Activated naive CD8-positive, alpha-beta T cell treated with anti-CD3 and anti-CD28 coated beads, Interleukin-2, amount 10 ng/mL, durations not matched to agents 7 days and 5 days (primary cell): Measurements from ENCODE around the gene TTC39B. TPM values are rescaled to one million over a fixed set of nuclear protein-coding genes. Genes with fewer than 3 reads are reported as not detected.
A peak's percentile ranks its signal among the peaks of the same experiment; 100 is the strongest.
"Not testable (repeated sequence)": the region's sequence is repeated elsewhere in the genome, so short reads cannot be mapped to it uniquely, and the experiment has no call there.

ENCODE experiments used
- ATAC-seq: fragments of 150-1000 bp; cut with Tn5 transposase; one replicate; pipeline ENCODE4 v1.10.0; 2021; ENCODE audit warnings: low read depth, moderate library complexity
- POLR2A ChIA-PET: fragments of 350-600 bp; sonication (Branson Sonifier 250); formaldehyde crosslinking; loops from one replicate; lab custom pipeline; 2021; ENCODE audit warnings: antibody characterized with exemption; lab: Charles Lee
- DNase-seq: peaks from one replicate; pipeline ENCODE4 v3.0.0; 2021
- H3K27ac Mint-ChIP-seq: one replicate; pipeline ENCODE4 v1.8.0; 2022; ENCODE audit warnings: mild to moderate bottlenecking, mixed read lengths
- H3K27me3 Mint-ChIP-seq: one replicate; pipeline ENCODE4 v1.8.0; 2022; ENCODE audit warnings: mild to moderate bottlenecking, moderate library complexity, mixed read lengths
- H3K36me3 Mint-ChIP-seq: one replicate; pipeline ENCODE4 v1.8.0; 2021; ENCODE audit warnings: mild to moderate bottlenecking, mixed read lengths
- H3K4me1 Mint-ChIP-seq: one replicate; pipeline ENCODE4 v1.8.0; 2021; ENCODE audit warnings: mixed read lengths
- H3K4me3 Mint-ChIP-seq: one replicate; pipeline ENCODE4 v1.8.0; 2022; ENCODE audit warnings: mild to moderate bottlenecking, moderate library complexity, mixed read lengths
- H3K9me3 Mint-ChIP-seq: one replicate; pipeline ENCODE4 v1.8.0; 2021; ENCODE audit warnings: mixed read lengths
- total RNA-seq, 2 experiments: library from RNA; stranded (reverse); gene quantifications; one replicate each; pipeline ENCODE4 v1.2.3, GENCODE V29; 2021

TTC39B gene
- total RNA-seq = 10 to 100 TPM; 33.6 to 35.2 TPM

DNA sequence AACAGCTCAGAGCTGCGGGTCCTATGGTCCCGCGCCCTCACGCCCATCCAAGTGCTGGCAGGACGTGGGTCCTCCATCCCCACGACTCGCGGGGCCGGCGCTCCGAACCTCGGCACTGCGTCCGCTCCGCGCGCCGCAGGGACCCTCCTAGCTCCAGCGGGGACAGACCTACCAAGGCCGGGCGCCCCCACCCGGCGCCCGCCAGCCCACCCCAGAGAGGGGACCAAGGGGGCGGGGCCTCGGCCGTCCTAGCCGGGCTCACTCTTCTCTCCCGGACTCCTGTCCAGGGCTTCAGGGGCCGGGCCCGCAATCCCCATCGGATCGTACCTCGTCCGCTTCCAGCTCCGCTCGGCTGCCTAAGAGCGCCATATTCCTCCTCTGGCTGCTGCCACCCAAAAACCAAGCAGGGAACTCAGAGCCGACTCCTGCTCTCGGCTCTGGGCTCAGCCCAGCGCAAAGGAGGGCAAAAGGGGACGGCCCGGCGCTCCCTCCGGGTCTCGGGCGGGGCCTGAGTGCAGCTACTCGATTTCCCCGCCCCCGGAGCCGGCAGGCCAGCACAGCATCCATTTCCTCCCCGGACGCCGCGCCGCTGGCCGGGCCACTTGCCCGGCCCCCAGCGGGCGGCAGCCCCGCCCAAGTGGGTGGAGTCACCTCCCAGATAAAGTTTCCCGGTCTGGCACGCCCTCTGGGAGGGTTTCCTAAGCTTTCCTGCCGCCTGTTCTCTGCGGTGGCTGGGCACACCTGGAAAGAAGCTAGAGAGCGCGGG is at the start of gene TTC39B:
Gene TTC39B (minus strand): TSS at position 460 of the 766 bp plus-strand sequence. CDS start 91 bp downstream, at position 369.
- Mint-ChIP-seq H3K9me3 (no peaks in the 10 kb centered on the region), H3K36me3 (peaks cover 10% of the 10 kb centered on the region), H3K4me3 (peak within 1 kb of the TSS; percentile 99), H3K27me3 (no peaks in the 10 kb centered on the region), H3K27ac (peak within 1 kb of the TSS; percentile 99), H3K4me1 (peaks cover 46% of the 10 kb centered on the region)
- ATAC-seq (peak; percentile 89), DNase-seq (peak; percentile 89)
- POLR2A ChIA-PET = interaction anchor here (1.3 to 4.7 kb wide), 3 partner anchors 11 to 204 kb away, joined by 5 to 79 read pairs (median 5); partner anchors contain the start of genes PSIP1 and SNAPC3

- Mint-ChIP-seq H3K27me3 (no peaks in the 10 kb centered on the region), H3K9me3 (no peaks in the 10 kb centered on the region), H3K4me3 (no peak overlapping the region), H3K27ac (no peak overlapping the region), H3K4me1 (peaks cover 20% of the 10 kb centered on the region), H3K36me3 (no peaks in the 10 kb centered on the region)
- no peak for DNase-seq
- POLR2A ChIA-PET = interaction anchor here (0.7 kb wide), 1 partner anchor 492 kb away, joined by 3 read pairs; no protein-coding TSS in a partner anchor
- ATAC-seq = no peak
Measured at GRCh38 chr9:15355669-15356068, 48.7 kb upstream of the TTC39B start.

DNA sequence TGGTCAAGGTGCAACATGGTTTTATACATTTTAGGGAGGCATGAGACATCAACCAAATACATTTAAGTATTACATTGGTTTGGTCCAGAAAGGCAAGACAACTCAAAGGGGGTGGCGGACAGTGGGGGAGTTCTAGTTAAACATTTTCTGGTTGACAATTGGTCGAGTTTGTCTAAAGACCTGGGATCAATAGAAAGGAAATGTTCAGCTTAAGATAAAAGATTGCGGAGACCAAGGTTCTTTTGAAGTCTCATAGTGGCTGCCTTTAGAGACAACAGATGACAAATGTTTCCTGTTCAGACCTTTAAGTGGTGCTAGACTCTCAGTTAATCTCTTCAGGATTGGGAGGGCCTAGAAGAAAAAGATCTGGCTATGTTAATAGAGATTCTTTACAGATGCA is 47.7 kb upstream of the TTC39B start:
- H3K36me3 Mint-ChIP-seq = no peaks in the 10 kb centered on the region
- no peaks in the 10 kb centered on the region for H3K9me3 Mint-ChIP-seq
- H3K4me3 Mint-ChIP-seq = peak overlapping the region; percentile 38
- POLR2A ChIA-PET = interaction anchor here (0.8 kb wide), 1 partner anchor 68 kb away, joined by 3 read pairs; the partner anchor contains the start of gene SNAPC3
- H3K27ac Mint-ChIP-seq = peak overlapping the region; percentile 70
- DNase-seq = no peak
- H3K4me1 Mint-ChIP-seq = peaks cover 22% of the 10 kb centered on the region
- H3K27me3 Mint-ChIP-seq = no peaks in the 10 kb centered on the region
- ATAC-seq = peak; percentile 43

- DNase-seq (no peak), ATAC-seq (no peak)
- POLR2A ChIA-PET = no interaction called here
- Mint-ChIP-seq H3K27me3 (no peaks in the 10 kb centered on the region), H3K36me3 (no peaks in the 10 kb centered on the region), H3K27ac (peak overlapping the region; percentile 14), H3K9me3 (no peaks in the 10 kb centered on the region), H3K4me3 (no peak overlapping the region), H3K4me1 (peaks cover 22% of the 10 kb centered on the region)
Measured at GRCh38 chr9:15353892-15354291, 46.9 kb upstream of the TTC39B start.

- no peaks in the 10 kb centered on the region for H3K27me3 Mint-ChIP-seq
- H3K9me3 Mint-ChIP-seq = no peaks in the 10 kb centered on the region
- ATAC-seq (no peak), DNase-seq (no peak)
- no peaks in the 10 kb centered on the region for H3K36me3 Mint-ChIP-seq
- peaks cover 22% of the 10 kb centered on the region for H3K4me1 Mint-ChIP-seq
- H3K27ac Mint-ChIP-seq = no peak overlapping the region
- no peak overlapping the region for H3K4me3 Mint-ChIP-seq
- POLR2A ChIA-PET = interaction anchor here (1.3 kb wide), 1 partner anchor 30 kb away, joined by 3 read pairs; no protein-coding TSS in a partner anchor
Measured at GRCh38 chr9:15352306-15352705, 45.3 kb upstream of the TTC39B start.

- no peak for DNase-seq
- POLR2A ChIA-PET = interaction anchor here (0.6 to 0.7 kb wide), 3 partner anchors 16 to 371 kb away, joined by 3 to 8 read pairs (median 4); partner anchors contain the start of gene PSIP1
- no peaks in the 10 kb centered on the region for H3K9me3 Mint-ChIP-seq
- H3K36me3 Mint-ChIP-seq = no peaks in the 10 kb centered on the region
- no peak for ATAC-seq
- no peak overlapping the region for H3K4me3 Mint-ChIP-seq
- H3K27ac Mint-ChIP-seq = no peak overlapping the region
- H3K4me1 Mint-ChIP-seq = peaks cover 18% of the 10 kb centered on the region
- H3K27me3 Mint-ChIP-seq = no peaks in the 10 kb centered on the region
Measured at GRCh38 chr9:15349892-15350761, 43.1 kb upstream of the TTC39B start.

DNA sequence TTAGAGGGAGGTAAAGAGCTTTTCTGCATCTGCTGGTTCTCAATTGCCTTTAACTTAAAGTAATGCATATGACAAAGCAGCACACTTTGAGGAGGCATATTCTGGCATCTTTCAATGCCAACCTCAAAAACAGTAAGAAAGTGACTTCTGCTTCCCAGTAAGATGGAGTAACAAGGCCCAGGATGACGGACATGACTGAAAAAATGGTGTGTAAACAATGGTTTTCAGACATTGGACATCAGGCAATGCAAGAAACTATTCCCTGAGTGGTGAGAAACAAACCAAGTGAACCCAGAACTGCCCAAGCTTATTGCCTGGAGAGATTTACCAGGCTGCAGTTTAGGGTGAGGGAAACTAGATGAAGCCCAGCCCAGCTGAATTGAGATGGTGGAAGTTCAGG is 39.8 kb upstream of the TTC39B start:
- DNase-seq (no peak), ATAC-seq (no peak)
- H3K27me3 Mint-ChIP-seq = no peaks in the 10 kb centered on the region
- H3K27ac Mint-ChIP-seq = no peak overlapping the region
- H3K9me3 Mint-ChIP-seq = peaks cover 3% of the 10 kb centered on the region
- peaks cover 7% of the 10 kb centered on the region for H3K4me1 Mint-ChIP-seq
- no peak overlapping the region for H3K4me3 Mint-ChIP-seq
- no peaks in the 10 kb centered on the region for H3K36me3 Mint-ChIP-seq
- POLR2A ChIA-PET = no interaction called here

DNA sequence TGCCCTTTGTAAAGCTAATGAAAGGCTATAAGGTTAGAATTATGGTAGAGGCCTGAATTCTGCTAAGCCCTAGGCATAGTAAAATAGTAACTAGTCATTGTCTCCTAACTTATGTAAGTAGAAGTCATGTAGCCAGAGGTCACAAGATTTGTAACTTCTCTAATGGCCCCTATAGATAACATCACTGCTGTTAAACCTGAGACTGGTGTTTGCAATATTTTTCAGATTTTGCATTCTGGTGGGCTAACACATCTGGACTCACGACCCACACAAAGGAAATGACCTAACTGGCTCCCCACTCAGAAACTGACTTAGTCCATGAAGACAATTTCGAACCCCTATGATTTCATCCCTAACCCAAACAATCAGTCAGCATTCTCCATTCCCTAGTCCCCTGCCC is 37.2 kb upstream of the TTC39B start:
- Mint-ChIP-seq H3K4me1 (no peaks in the 10 kb centered on the region), H3K9me3 (peaks cover 5% of the 10 kb centered on the region), H3K36me3 (no peaks in the 10 kb centered on the region), H3K27ac (no peak overlapping the region), H3K27me3 (peaks cover 4% of the 10 kb centered on the region), H3K4me3 (no peak overlapping the region)
- POLR2A ChIA-PET = no interaction called here
- DNase-seq (no peak), ATAC-seq (no peak)

DNA sequence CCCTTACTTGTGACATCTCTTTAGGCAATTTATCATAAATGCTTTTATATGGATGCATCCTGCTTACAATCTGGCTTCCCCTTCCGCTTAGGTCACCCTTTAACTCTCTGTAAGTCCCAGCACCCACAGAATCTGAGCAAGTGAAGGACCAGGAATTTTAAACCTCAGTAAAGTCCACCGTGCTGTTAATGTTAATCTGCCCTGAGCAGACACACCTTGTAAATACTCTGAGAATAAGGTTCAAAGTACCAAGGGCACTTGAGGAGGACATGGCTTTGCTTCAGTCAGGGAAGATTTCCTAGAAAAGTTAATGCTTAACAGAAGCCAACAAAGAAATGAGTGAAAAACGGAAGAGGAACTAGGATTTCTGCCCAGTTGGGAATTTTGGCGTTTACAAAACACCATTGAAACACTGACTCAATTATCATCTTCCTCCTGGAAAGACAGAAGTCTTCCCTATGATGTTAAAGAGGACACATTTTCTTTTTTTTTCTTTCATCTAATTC is 26.4 kb upstream of the TTC39B start:
- Mint-ChIP-seq H3K9me3 (no peaks in the 10 kb centered on the region), H3K36me3 (no peaks in the 10 kb centered on the region), H3K27me3 (no peaks in the 10 kb centered on the region), H3K4me1 (no peaks in the 10 kb centered on the region), H3K4me3 (no peak overlapping the region), H3K27ac (no peak overlapping the region)
- ATAC-seq = no peak
- POLR2A ChIA-PET = no interaction called here
- no peak for DNase-seq

- H3K36me3 Mint-ChIP-seq = no peaks in the 10 kb centered on the region
- no peak for DNase-seq
- no peak overlapping the region for H3K27ac Mint-ChIP-seq
- POLR2A ChIA-PET = no interaction called here
- H3K4me1 Mint-ChIP-seq = no peaks in the 10 kb centered on the region
- no peak overlapping the region for H3K4me3 Mint-ChIP-seq
- ATAC-seq = no peak
- no peaks in the 10 kb centered on the region for H3K27me3 Mint-ChIP-seq
- H3K9me3 Mint-ChIP-seq = no peaks in the 10 kb centered on the region
Measured at GRCh38 chr9:15332939-15333338, 25.9 kb upstream of the TTC39B start.

GRCh38 chr9:15329539-15330109 is 22.6 kb upstream of the TTC39B start:
- Mint-ChIP-seq H3K9me3 (no peaks in the 10 kb centered on the region), H3K36me3 (no peaks in the 10 kb centered on the region), H3K4me3 (no peak overlapping the region), H3K27me3 (no peaks in the 10 kb centered on the region), H3K27ac (no peak overlapping the region), H3K4me1 (no peaks in the 10 kb centered on the region)
- ATAC-seq = no peak
- POLR2A ChIA-PET = no interaction called here
- DNase-seq = no peak

DNA sequence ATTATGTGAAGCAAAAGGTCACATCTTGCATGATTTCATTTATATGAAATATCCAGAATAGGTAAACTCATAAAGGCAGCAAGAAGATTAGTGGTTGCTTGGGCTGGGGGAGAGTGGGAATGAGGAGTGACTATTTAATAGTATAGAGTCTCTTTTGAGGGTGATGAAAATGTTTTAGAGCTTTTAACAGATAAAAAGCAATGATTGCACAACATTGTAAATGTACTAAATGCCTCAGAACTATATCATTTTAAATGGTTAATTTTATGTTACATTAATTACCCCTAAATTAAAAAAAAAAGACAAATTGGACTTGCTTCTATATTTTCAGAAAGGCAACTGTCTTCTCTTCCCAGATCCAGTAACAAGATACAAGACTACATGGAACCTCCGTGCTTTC is 21.9 kb upstream of the TTC39B start:
- H3K9me3 Mint-ChIP-seq = peaks cover 3% of the 10 kb centered on the region
- DNase-seq = no peak
- POLR2A ChIA-PET = no interaction called here

GRCh38 chr9:15322695-15323094 is 15.7 kb upstream of the TTC39B start:
- H3K4me1 Mint-ChIP-seq, H3K27me3 Mint-ChIP-seq, DNase-seq, POLR2A ChIA-PET, H3K27ac Mint-ChIP-seq, H3K36me3 Mint-ChIP-seq, H3K4me3 Mint-ChIP-seq, ATAC-seq: not testable (repeated sequence)
- peaks cover 14% of the 10 kb centered on the region for H3K9me3 Mint-ChIP-seq

More for the DNA sequence above, 21.9 kb upstream of the TTC39B start:
- H3K4me3 Mint-ChIP-seq = no peak overlapping the region
- no peaks in the 10 kb centered on the region for H3K36me3 Mint-ChIP-seq
- no peak for ATAC-seq
- no peaks in the 10 kb centered on the region for H3K4me1 Mint-ChIP-seq
- H3K27ac Mint-ChIP-seq = no peak overlapping the region
- H3K27me3 Mint-ChIP-seq = no peaks in the 10 kb centered on the region
